ENCODE measurements around the gene EHBP1. TPM values are rescaled to one million over a fixed set of nuclear protein-coding genes. Genes with fewer than 3 reads are reported as not detected.

Gene EHBP1
- total RNA-seq, 3 donors from 2014 or later = 65.9 to 118 (median 87.2) TPM

DNA sequence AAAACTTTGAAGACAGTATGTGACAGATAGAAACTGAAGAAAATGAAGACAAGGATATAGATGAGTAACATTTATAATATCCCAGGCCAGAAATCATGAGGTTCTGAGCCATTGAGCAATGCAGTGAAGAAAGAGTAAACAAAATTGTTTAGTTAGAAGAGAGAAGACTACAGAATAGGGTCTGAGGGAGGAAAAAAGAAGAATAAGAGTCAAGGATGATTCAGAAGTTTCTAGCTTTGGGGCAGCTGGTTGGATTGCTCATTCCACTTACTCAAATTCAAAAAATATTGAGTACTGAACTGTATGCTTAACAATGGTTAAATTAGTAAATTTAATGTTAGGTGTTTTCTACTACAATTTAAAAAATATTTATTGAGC lies 190.1 kb downstream of the EHBP1 start:
- no peaks in the 10 kb centered on the region for H3K4me1 ChIP-seq
- no peaks in the 10 kb centered on the region for H3K9me3 ChIP-seq
- intact Hi-C loops (cut with DNase I; ENCODE audit: low total_unique reads) = no loop called here
- no peaks in the 10 kb centered on the region for H3K36me3 ChIP-seq
- no peak overlapping the region for H3K27ac ChIP-seq
- H3K4me3 ChIP-seq = no peak overlapping the region
- TF ChIP-seq POLR2AphosphoS5 (IDR thresholded peaks at IDR 0.05) = no peak
- TF ChIP-seq, protein P1, sequence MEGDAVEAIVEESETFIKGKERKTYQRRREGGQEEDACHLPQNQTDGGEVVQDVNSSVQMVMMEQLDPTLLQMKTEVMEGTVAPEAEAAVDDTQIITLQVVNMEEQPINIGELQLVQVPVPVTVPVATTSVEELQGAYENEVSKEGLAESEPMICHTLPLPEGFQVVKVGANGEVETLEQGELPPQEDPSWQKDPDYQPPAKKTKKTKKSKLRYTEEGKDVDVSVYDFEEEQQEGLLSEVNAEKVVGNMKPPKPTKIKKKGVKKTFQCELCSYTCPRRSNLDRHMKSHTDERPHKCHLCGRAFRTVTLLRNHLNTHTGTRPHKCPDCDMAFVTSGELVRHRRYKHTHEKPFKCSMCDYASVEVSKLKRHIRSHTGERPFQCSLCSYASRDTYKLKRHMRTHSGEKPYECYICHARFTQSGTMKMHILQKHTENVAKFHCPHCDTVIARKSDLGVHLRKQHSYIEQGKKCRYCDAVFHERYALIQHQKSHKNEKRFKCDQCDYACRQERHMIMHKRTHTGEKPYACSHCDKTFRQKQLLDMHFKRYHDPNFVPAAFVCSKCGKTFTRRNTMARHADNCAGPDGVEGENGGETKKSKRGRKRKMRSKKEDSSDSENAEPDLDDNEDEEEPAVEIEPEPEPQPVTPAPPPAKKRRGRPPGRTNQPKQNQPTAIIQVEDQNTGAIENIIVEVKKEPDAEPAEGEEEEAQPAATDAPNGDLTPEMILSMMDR (IDR thresholded peaks at IDR 0.05) = no peak
- TF ChIP-seq POLR2A (IDR thresholded peaks at IDR 0.05) = no peak
- DNase-seq (ENCODE audit: low spot score in 2 of 2) = no peak
- no peaks in the 10 kb centered on the region for H3K27me3 ChIP-seq

- no peaks in the 10 kb centered on the region for H3K4me1 ChIP-seq
- TF ChIP-seq POLR2A (IDR thresholded peaks at IDR 0.05) (no peak), POLR2AphosphoS5 (IDR thresholded peaks at IDR 0.05) (no peak)
- TF ChIP-seq, protein P1 (IDR thresholded peaks at IDR 0.05) = no peak
- H3K27ac ChIP-seq = no peak overlapping the region
- H3K27me3 ChIP-seq = no peaks in the 10 kb centered on the region
- no peak for DNase-seq (ENCODE audit: low spot score in 2 of 2)
- H3K4me3 ChIP-seq = no peak overlapping the region
- no peaks in the 10 kb centered on the region for H3K36me3 ChIP-seq
- no peaks in the 10 kb centered on the region for H3K9me3 ChIP-seq
- intact Hi-C loops (cut with DNase I; ENCODE audit: low total_unique reads) = no loop called here
Measured at GRCh38 chr2:62897187-62897827, 191.8 kb downstream of the EHBP1 start.

DNA sequence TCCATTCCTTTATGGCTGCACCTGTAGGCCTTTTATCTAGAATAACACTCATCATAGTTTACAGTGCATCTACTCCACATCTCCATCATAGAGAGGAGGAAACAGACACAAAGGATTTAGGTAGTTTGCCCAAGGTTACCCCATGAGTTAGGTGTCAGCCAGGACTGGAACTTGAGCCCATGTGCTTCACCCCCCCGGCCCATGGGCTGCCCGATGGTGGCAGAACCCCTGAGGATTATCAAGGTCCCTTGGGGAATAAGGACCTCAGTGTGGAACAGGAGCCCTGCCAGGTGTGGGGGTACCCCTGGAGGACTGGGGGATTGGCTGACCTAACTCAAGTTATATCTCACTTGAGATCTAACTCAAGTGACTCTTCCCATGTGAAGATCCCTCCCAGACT lies 198.8 kb downstream of the EHBP1 start:
- H3K4me1 ChIP-seq = no peaks in the 10 kb centered on the region
- no peaks in the 10 kb centered on the region for H3K27me3 ChIP-seq
- no peak overlapping the region for H3K27ac ChIP-seq
- intact Hi-C loops (cut with DNase I; ENCODE audit: low total_unique reads) = no loop called here
- H3K36me3 ChIP-seq = no peaks in the 10 kb centered on the region
- no peak for TF ChIP-seq POLR2AphosphoS5 (IDR thresholded peaks at IDR 0.05)
- no peak for TF ChIP-seq POLR2A (IDR thresholded peaks at IDR 0.05)
- no peak overlapping the region for H3K4me3 ChIP-seq
- no peak for DNase-seq (ENCODE audit: low spot score in 2 of 2)
- H3K9me3 ChIP-seq = no peaks in the 10 kb centered on the region

GRCh38 chr2:62908145-62908544 lies 202.6 kb downstream of the EHBP1 start:
- intact Hi-C loops (cut with DNase I; ENCODE audit: low total_unique reads) = no loop called here
- Histone ChIP-seq H3K36me3 (no peaks in the 10 kb centered on the region), H3K27me3 (no peaks in the 10 kb centered on the region), H3K4me1 (no peaks in the 10 kb centered on the region), H3K4me3 (no peak overlapping the region), H3K9me3 (no peaks in the 10 kb centered on the region), H3K27ac (no peak overlapping the region)
- no peak for DNase-seq (ENCODE audit: low spot score in 2 of 2)
- TF ChIP-seq, protein P1 (IDR thresholded peaks at IDR 0.05) = no peak
- TF ChIP-seq POLR2AphosphoS5 (IDR thresholded peaks at IDR 0.05) (no peak), POLR2A (IDR thresholded peaks at IDR 0.05) (no peak)

DNA sequence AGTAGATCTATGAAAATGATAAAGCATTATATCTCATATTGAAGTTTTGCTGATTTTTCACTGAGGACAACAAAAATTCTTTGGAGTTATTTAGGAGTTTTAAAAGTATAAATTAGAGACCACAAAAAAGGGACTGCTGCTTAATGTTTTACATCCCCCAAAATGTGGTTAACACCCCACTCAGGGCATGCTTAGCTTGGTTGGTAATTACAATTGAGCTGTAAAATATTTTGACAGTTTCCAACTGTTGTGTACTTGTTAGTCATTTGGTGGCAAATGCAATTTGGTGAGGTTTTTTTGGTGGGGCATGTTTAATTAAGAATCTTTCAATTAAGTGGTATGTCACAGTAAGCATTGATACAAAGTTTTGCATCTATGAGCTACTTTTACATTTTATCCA lies 207.8 kb downstream of the EHBP1 start:
- no peak for DNase-seq (ENCODE audit: low spot score in 2 of 2)
- H3K27me3 ChIP-seq = no peaks in the 10 kb centered on the region
- no peaks in the 10 kb centered on the region for H3K9me3 ChIP-seq
- TF ChIP-seq, protein P1 (IDR thresholded peaks at IDR 0.05) = no peak
- no peak for TF ChIP-seq POLR2A (IDR thresholded peaks at IDR 0.05)
- no peak for TF ChIP-seq POLR2AphosphoS5 (IDR thresholded peaks at IDR 0.05)
- H3K27ac ChIP-seq = no peak overlapping the region
- H3K36me3 ChIP-seq = no peaks in the 10 kb centered on the region
- no peaks in the 10 kb centered on the region for H3K4me1 ChIP-seq
- intact Hi-C loops (cut with DNase I; ENCODE audit: low total_unique reads) = no loop called here
- H3K4me3 ChIP-seq = no peak overlapping the region
